Activated CD4-positive, alpha-beta T cell treated with anti-CD3 and anti-CD28 coated beads for 48 hours (primary cell): Measurements from ENCODE around the gene CEACAM16.

Experiments used
- DNase-seq: peaks from one replicate; pipeline ENCODE4 v3.0.0-alpha.2; 2020

CEACAM16 gene

DNA sequence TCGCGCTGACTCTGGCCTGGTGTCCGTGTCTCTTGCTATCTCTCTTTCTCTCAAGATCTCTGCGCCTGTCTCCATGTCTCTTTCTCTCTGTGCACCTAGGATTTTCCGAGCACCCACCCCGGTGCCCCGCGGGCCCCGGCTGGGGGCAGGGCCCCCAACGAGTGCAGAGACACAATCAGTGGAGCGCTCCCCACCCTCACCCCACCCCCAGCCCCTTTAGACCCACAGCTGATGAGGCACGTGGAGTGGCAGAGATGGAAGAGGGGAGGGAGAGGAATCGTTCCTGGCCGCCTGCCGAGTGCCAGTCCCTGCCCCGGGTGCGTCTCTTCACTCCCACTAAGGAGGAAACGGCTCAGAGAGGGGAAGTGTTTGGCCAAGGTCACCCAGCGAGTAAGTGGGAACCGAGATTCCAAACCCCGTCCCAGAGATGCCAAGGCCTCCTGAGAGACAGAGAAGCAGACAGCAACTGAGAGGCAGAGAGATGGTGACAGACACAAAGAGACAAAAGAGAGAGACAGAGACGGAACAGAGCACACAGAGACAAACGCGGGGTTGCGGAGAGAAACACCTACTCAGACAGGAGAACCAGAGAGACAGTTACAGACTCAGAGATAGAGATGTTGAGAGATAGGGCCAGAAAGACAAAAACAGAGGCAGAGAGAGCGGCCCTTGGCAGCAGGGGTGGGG, 48.9 kb downstream of the CEACAM16 start:
- peak; percentile 60 for DNase-seq

DNA sequence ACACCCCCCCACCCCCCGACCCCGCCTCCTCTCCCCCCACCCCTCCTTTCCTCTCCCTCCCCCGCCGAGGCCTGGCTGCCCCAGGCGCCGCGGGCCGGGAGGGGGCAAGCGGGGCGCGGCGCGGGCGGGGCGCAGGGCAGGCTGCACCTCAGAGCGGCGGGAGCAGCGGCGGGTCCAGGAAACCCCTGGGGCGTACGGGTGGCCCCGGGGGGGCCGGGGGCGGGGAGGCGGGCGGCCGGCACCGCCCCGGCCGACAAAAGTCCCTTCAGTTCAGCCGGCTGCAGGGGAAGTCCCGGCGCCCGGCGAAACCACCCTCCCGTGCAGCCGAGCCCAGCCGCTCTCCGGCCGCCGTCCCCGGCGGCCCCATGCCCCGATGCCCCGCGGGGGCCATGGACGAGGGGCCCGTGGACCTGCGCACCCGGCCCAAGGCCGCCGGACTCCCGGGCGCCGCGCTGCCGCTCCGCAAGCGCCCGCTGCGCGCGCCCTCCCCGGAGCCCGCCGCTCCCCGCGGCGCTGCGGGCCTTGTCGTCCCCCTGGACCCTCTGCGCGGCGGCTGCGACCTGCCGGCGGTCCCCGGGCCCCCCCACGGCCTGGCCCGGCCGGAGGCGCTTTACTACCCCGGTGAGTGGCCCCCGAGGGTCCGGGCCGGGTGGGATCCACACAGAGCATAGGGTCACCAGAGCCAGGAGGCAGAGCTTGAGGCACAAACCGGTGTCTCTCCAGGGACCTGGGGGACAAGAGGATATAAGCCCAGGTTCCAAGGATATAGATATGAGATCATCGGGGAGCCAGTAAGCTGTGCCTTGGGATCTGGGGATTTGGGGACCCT, 49.7 kb downstream of the CEACAM16 start, which contains the start of gene BCL3:
TSS of gene BCL3 (plus strand) at position 283 of the 829 bp plus-strand sequence. CDS start at position 366, 83 bp downstream.
- DNase-seq: peak; percentile 65

DNA sequence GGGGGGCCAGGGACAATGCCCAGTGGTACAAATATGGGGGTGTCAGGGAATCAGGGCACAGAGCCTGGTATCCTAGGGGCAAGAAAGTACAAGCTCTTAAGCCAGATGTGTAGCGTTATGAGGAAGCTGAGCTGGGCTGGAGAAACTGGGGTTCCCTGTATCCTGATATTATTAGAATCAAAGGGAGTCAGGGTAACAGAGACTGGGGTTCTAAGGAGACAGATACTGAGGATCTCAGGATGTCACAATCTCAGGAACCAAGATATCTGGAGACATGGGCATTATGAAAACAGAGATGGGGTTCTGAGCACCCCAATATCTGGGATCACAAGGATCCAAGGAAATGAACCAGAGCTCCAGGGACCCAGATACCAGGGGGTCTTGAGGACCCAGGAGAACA, 50.3 kb downstream of the CEACAM16 start:
- no peak for DNase-seq

DNA sequence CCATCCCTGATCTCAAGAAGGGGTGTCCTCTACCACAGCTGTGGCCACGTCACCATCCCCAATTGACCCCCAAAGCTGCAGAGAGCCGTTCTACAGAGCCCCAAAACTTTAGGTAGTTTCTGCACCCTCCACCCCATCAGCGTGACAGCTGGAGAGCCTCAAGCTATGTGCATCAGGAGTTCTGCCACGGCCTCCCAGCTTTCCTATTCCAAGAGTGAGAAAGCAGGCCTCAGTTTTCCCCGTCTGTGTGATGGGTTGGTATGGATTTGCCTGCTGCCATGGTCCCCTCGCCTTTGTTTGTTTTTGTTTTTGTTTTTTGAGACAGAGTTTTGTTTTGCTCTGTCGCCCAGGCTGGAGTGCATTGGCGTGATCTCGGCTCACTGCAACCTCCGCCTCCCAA, 51.0 kb downstream of the CEACAM16 start:
- DNase-seq: no peak

DNA sequence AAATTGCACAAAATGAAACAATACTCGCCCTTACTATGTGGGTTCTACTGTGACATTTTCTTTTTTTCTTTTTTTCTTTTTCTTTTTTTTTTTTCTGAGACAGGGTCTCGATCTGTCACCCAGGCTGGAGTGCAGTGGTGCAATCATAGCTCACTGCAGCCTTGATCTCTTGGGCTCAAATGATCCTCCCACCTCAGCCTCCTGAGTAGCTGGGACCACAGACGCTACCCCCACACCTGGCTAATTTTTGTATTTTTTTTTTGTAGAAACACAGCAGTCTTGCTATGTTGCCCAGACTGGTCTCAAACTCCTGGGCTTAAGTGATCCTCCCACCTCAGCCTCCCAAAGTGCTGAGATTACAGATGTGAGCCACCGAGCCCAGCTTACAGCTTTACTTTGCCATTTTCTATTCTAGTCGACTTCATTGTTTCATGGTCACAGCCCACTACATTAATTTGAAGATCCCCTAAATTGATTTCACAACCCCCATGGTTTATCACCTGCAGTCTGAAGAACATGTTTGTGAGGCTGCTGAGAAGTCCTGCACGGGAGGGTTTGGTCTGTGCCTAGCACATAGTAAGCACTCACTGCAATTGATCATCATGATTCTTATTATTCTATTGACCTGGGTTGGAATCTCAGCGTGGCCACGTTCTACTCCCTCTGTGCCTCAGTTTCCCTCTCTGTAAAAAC, 53.3 kb downstream of the CEACAM16 start:
- no peak for DNase-seq

DNA sequence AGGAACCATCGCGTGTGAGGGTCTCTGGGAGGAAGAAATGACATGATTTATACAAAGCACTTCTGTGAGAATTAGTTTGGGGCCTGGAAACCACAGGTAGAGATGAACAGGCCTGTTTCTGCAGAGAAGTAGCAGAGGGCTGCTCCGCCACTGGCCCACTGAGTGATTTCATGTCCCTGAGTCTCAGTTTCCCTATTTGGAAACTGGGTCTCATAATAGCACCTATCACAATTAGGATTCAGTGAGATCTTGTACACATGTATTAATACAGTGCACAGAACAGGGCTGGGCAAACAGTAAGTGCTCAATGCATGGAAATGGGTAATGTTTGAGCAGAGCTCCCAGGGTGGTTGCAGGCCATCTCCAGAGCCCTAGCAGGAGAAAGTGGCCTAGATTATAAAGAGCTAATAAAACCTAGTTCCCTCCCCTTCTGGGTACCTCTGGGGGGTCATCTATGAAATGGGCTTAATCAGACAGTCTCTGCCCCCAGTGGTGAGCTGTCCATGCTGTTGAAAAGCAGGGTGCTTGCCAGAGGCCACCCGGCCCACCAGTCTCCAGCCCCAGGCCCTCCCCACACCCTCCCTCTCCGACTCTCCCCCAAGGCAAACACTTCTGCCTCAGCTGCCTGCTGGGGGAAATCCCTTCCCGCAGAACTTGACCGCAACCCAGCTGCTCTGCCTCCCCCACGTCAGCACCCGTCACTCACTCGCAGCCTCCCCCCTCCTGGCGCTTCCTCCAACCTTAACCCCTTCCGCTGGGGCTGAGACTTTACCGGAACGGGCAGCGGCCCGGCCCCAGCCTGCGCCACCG, 54.1 kb downstream of the CEACAM16 start:
- DNase-seq: peak; percentile 97

DNA sequence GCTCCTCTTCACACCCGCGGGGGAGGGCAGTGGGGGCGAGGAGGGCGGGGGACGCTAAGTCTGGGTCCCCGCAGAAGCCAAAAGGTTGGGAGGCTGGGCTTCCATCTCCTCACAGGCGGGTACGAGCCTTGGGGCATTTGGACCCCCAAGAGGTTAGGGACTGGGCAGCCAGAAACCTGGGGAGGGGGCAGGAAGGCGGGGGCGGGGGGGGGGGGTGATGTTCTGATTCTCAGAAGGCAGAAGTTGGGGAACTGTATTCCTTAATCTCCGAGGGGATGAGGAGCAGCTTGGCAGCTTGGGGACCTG, 54.6 kb downstream of the CEACAM16 start:
- DNase-seq: no peak

DNA sequence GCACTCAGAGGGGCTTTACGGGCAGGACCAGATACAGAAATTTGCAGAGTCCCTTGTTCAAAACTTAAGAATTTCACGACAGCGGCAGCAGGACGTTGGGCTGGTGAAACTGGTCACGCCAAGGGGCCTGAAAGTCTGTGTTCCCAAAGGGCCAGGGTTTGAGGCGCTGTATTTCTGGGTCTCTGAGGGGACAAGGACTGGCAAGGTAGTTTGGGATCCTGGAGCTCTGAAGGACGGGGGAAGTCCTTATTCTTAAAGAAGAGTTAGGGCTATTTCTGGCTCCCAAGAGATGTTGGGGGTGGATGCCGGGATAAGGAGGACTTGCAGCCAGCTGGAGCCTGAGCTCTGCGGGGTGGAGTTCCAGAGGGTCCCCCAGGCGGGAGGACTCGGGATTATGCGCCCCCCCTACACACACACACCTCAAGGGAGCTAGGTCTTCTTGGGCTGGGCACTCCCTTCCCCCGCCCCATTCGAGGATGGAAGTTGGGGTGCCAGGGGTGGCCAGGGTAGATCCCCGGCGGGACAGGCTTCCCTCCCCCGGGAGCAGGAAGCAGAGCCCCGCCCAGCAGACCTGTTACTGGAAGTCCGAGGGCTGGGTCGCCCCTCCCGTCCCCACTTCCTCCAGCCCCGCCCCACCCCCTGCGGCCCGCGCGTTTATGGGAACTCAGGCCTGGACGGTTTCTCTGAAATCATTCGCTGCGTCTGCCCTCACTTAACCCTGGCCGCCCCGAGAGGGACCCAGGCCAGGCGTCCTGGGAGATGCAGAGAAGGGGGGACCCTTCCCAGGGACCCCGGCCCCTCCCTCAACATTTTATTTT, 55.2 kb downstream of the CEACAM16 start:
- peak; percentile 90 for DNase-seq

DNA sequence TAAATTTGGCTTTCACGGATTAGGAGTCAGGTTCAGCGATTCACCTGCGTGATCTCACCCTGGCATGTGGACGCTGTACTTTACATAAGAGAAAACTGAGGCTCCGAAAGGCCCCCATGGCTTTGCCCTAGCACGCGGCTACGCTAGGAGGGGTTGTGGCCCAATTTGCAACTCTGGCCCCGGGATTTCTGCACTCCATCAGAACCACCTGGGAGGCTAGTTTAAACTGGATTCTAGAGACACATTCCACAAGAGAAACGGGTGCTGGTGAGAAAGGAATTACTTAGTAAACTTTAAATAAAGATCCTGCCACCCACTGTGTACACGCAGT, 55.8 kb downstream of the CEACAM16 start:
- no peak for DNase-seq

DNA sequence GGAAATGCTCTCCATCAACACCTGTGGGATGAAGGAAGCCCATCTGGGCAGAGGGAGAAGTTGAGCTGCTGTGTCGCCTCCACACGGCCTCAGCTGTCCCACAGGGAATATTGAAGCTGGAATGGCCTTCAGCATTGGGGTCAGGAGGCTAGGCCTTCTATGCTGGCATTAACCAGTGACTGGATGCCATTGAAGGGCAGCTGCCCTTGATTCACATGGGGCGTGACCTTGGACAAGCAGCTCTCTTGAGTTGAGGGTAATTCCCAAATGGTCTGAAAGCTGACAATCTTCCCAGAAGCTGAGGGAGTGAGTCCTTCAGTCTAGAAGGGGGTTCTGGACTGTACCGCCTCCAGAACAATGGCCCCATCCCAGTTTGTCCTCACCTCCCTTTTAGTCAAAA, 56.3 kb downstream of the CEACAM16 start:
- no peak for DNase-seq

DNA sequence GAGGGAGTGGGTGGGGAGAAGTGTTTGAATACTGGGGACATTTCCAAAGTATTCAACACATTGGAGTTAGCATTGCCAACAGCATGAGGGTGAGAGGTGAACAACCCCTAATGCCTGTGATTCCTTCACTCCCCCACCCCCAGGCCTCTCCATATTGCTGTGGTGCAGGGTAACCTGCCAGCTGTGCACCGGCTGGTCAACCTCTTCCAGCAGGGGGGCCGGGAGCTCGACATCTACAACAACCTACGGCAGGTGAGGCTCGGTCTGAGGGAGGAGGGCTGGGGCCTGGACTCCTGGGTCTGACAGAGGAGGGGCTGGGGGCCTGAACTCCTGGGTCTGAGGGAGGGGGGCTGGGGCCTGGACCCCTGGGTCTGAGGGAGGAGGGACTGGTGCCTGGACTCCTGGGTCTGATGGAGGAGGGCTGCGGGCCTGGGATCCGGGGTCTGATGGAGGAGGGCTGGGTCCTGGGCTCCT, 57.2 kb downstream of the CEACAM16 start:
- no peak for DNase-seq

DNA sequence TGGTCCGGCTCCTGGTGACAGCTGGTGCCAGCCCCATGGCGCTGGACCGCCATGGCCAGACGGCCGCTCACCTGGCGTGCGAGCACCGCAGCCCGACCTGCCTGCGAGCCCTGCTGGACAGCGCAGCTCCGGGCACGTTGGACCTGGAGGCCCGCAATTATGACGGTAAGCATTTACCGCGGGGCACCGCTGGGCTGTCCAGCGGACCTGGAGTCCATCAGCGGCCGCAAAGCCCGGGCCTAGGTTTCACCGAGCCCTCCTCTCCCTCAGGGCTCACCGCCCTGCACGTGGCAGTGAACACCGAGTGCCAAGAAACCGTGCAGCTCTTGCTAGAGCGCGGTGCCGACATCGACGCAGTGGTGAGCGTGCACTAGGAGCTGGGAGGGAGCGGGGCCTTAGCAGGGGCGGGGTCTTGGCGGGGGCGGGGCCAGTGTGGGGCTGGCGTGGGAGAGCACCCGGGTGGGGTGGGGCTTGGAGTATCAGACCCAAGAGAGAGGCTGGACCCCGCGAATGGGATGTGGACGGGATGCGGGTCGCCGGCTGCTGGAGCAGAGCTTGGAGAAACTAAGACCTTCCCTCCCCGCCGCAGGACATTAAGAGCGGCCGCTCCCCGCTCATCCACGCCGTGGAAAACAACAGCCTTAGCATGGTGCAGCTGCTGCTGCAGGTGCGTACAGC, 58.2 kb downstream of the CEACAM16 start:
- DNase-seq: no peak

DNA sequence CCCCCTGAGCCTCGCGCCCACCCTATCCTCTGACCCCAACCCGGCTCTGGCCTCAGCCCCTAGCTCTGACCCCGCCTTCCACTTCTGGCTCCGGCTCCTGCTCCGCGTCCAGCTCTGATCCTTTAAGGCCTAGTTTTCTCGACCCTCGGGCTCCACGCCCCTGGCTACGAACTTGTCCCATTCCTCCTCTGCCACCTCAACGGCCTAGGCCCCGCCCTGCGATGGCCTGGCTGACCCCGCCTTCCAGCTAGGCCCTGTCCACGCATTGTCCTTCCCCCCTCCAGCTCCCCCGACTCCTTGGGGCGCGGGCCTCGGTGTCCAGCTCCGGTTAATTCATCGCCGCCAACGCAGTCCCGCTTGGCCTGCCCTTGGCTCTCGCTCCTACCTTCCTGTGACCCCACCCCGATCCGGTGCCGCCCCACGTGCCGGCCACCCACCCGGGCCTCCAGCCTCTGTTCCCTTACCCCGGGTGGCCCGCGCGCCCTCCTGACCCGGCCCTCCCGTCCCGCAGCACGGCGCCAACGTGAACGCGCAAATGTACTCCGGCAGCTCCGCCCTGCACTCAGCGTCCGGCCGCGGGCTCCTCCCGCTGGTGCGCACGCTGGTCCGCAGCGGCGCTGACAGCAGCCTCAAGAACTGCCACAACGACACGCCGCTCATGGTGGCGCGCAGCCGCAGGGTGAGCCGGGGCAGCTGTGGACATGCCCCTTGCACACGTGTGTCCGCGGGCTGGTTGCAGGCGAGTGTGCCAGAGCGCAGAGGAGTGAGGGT, 59.0 kb downstream of the CEACAM16 start:
- DNase-seq: no peak

DNA sequence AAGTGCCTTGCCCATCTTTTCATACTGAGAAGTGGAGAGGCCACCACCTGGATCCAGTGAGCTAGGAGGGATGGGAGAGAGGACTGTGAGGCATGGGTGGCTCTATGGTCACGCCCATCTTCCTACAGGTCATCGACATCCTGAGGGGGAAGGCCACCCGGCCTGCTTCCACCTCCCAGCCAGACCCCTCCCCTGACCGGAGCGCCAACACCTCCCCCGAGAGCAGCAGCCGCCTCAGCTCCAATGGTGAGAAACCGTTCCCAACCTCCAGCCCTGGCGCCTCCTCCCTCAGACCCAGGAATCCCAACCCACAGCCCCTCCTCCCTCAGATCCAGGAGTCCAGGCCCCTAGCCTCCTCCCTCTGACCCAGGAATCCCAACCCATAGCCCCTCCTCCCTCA, 59.6 kb downstream of the CEACAM16 start:
- DNase-seq: no peak

DNA sequence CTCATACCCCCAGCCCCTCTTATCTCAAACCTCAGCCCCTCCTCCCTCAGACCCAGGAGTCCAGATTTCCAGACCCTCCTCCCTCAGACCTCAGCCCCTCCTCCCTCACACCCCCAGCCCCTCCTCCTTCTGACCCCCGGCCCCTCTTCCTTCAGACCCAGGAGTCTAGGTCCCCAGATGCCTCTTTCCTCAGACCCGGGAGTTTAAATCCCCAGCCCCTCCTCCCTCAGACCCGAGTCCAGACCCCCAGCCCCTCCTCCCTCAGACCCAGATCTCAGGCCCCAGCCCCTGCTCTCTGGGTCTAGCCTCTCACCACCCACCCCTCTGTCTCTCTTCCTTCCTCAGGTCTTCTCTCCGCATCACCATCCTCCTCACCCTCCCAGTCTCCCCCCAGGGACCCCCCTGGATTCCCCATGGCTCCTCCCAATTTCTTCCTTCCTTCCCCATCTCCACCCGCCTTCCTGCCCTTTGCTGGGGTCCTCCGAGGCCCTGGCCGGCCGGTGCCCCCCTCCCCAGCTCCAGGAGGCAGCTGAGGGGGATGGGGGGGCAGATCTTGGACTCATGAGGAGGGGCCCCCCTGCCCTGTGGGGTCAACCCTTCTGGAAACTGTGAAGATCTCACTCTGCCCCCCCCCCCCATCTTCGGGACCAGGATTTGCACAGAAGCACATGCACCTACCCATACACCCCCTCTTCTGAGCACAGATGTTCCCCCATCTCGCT, 60.3 kb downstream of the CEACAM16 start:
- no peak for DNase-seq
